GM18873 (cell line): ENCODE results near the gene COX8C.
A peak's percentile ranks its signal among the peaks of the same experiment; 100 is the strongest.
"Not testable (repeated sequence)": the region's sequence is repeated elsewhere in the genome, so short reads cannot be mapped to it uniquely, and the experiment has no call there.

Experiments
- ATAC-seq: cut with Tn5 transposase; IDR thresholded peaks from one replicate; pipeline ENCODE4 v1.9.1; 2021; ENCODE audit warnings: mild to moderate bottlenecking, moderate library complexity, moderate number of reproducible peaks; ENCODE audit not compliant: unreplicated experiment, low FRiP score

The COX8C gene

GRCh38 chr14:93354873-93355272, 7.9 kb downstream of the COX8C start:
- not testable (repeated sequence) for ATAC-seq

DNA sequence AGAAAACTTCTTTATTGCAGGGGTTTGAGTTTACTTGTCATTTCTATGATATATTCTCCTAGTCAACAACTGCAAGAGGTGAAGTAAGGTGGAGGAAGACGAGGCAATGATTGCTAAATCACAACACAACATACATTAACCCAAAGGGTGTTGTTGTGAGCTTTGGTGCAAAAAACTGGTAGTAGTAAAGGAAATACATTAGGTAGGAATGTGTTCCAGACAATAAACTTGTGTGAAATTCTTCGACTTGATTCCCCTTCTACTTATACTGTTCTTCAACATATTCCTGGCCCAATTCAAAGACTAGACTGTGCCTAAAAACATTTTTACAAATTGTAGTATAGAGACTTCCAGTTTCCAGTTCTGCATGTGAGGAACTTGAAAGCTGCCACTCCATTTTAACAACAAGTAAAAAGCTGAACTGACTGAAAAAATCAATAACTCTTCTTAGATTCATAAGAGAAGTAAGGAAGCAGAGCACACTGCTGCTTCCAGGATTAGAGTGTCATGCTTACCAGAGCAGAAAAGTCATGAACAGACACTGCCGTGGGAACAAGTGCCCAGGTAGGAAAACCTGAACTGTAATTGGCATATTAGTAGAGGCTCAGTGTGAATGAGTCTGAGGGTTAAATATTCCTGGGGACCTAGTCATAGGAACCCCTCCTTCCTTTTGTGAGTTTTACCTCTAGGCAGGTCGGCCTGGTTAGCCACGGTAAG, 22.2 kb downstream of the COX8C start:
- ATAC-seq, result no peak

DNA sequence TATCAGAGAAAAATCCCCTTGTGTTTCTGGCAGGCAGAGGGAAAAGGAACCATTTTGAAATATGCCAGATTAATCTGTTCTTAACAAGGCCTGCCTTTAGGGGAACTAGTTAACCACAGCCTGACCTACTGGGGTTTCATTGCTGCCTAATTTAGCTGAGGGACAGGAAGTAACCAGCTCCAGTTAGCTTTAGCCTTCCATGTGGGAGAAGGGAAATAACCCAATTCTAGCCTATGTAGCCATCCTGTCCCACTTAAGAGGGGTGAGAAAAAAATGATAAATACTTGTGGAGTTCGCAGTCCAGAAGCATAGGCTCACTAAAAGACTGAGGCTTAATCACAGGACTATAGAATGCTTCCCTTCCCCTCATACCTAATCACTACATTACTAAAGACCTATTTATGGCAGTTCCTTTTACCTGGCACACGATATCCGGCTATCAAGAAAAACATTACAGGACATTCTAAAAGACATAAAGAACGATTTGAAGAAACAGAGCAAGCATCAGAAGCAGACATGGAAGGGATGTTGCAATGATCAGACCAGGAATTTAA, 22.8 kb downstream of the COX8C start:
- ATAC-seq, result peak; percentile 87

- peak; percentile 97 for ATAC-seq
Observed at GRCh38 chr14:93375673-93376156, 28.7 kb downstream of the COX8C start.

DNA sequence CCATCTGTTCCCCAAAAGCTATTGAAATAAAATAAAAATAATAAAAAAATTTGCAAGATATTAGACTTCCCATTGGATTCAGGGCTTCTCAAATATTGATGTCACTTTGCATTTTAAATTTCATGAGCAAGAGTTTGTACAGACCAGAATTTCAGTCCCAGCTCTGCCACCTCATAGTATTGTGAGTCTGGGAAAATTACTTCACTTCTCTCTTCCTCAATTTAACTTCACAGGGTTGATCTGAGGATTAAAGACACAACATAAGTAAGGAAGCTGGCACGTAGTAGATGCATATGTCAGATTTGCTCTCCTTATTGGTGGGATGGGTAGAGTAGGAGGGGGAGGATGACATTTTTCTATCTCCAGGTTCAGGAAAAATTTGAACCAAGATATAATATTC, 32.8 kb downstream of the COX8C start:
- ATAC-seq, result no peak

GRCh38 chr14:93381644-93382043, 34.7 kb downstream of the COX8C start:
- no peak for ATAC-seq

- ATAC-seq, result not testable (repeated sequence)
Observed at GRCh38 chr14:93384256-93384655, 37.3 kb downstream of the COX8C start.

DNA sequence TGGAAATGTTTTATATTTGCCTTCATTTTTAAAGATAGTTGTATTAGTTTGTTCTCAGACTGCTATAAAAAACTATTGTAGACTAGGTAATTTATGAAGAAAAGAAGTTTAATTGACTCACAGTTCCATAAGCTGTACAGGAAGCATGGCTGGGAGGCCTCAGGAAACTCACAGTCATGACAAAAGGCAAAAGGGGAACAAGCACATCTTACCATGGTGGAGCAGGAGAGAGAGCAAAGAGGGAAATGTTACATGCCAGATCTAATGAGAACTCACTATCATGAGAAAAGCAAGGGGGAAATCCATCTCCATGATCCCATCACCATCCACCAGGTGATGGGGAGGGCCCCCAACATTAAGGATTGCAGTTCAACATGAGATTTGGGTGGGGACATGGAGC, 48.2 kb downstream of the COX8C start:
- ATAC-seq, result no peak

GRCh38 chr14:93396456-93396855, 49.5 kb downstream of the COX8C start:
- no peak for ATAC-seq
